Neural crest cell (in vitro differentiated cells): Measurements from ENCODE around the gene CNGA3. TPM values are rescaled to one million over a fixed set of nuclear protein-coding genes. Genes with fewer than 3 reads are reported as not detected.
A peak's percentile ranks its signal among the peaks of the same experiment; 100 is the strongest.

ENCODE experiments used
- DNase-seq: peaks from one replicate; pipeline ENCODE4 v3.0.0; 2021; ENCODE audit warnings: low read depth, mixed read lengths, low spot score
- H3K27ac Mint-ChIP-seq: one replicate; pipeline ENCODE4 v1.8.0; 2021; ENCODE audit warnings: mild to moderate bottlenecking, mixed read lengths; ENCODE audit not compliant: unreplicated experiment
- H3K27me3 Mint-ChIP-seq: 2 replicates; pipeline ENCODE4 v1.8.0; 2021; ENCODE audit warnings: low read depth, mild to moderate bottlenecking, mixed read lengths
- H3K36me3 Mint-ChIP-seq: 2 replicates; pipeline ENCODE4 v1.8.0; 2021; ENCODE audit warnings: low read depth, mild to moderate bottlenecking, mixed read lengths
- H3K4me1 Mint-ChIP-seq: 2 replicates; pipeline ENCODE4 v1.8.0; 2021; ENCODE audit warnings: mixed read lengths
- H3K4me3 Mint-ChIP-seq: one replicate; pipeline ENCODE4 v1.8.0; 2021; ENCODE audit warnings: mild to moderate bottlenecking, mixed read lengths
- H3K9me3 Mint-ChIP-seq: 2 replicates; pipeline ENCODE4 v1.8.0; 2021; ENCODE audit warnings: mixed read lengths
- CTCF ChIP-seq: fragments of 200-600 bp; sonication (generic); conservative IDR thresholded peaks from 2 replicates; pipeline ENCODE4 v1.5.0; 2021; ENCODE audit warnings: antibody characterized with exemption, mild to moderate bottlenecking
- total RNA-seq: library from RNA; stranded (reverse); gene quantifications from 2 replicates; pipeline ENCODE4 v1.2.1, GENCODE V29; 2021

The CNGA3 gene
- total RNA-seq, 1 donor from 2014 or later, result 0.72 TPM

DNA sequence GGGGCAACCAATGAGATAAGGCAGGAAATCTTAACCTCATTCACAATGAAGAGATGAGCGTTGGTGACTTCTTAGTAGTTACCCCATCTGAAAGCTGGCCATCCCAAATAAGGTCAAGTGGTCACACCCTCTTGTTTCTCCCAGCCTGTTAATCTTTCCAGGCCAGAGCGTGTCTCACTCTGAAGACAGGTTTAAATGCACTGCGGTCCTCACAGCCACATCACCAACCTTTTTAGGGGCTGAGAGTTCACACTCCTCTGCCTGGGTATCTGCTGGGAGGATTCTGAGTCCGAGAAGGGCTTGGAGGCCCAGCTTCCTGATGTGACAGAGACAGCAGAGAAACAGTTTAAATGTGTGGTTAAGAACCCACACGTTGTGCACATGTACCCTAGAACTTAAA lies 13.3 kb upstream of the CNGA3 start:
- no peak overlapping the region for H3K27ac Mint-ChIP-seq
- peaks cover 13% of the 10 kb centered on the region for H3K9me3 Mint-ChIP-seq
- H3K4me3 Mint-ChIP-seq, result no peak overlapping the region

DNA sequence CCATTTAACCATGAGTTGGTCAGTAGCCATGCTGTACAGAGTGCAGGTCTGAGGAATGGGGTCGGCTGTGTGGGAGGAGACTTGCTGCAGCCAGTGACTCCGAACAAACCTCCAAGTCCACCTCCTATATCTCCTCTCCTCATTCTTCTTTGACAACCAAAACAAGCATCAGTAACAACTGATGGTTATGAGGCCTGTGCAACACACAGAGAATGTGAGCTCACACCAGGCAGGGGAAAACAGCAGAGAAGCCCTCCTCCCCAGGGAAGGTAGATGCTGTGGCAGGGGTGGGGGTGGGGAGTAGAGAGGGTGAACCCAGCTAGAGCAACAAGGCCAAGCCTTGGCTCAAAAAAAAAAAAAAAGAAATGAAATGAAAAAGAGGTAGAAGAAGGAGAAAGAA lies 12.3 kb upstream of the CNGA3 start:
- Mint-ChIP-seq H3K36me3 (peaks cover 17% of the 10 kb centered on the region), H3K4me3 (peak overlapping the region; percentile 60), H3K4me1 (peaks cover 38% of the 10 kb centered on the region), H3K9me3 (peaks cover 13% of the 10 kb centered on the region), H3K27ac (peak overlapping the region; percentile 98), H3K27me3 (peaks cover 5% of the 10 kb centered on the region)
- TF ChIP-seq CTCF, result no peak
- DNase-seq, result no peak

More for the DNA sequence above, 13.3 kb upstream of the CNGA3 start:
- Mint-ChIP-seq H3K4me1 (peaks cover 38% of the 10 kb centered on the region), H3K27me3 (peaks cover 3% of the 10 kb centered on the region), H3K36me3 (peaks cover 16% of the 10 kb centered on the region)
- TF ChIP-seq CTCF, result no peak
- DNase-seq, result no peak

GRCh38 chr2:98334439-98335078 lies 11.7 kb upstream of the CNGA3 start:
- H3K36me3 Mint-ChIP-seq, result peaks cover 17% of the 10 kb centered on the region
- no peak for TF ChIP-seq CTCF
- peak overlapping the region; percentile 60 for H3K4me3 Mint-ChIP-seq
- no peak for DNase-seq
- peak overlapping the region; percentile 98 for H3K27ac Mint-ChIP-seq
- peaks cover 38% of the 10 kb centered on the region for H3K4me1 Mint-ChIP-seq
- H3K9me3 Mint-ChIP-seq, result peaks cover 13% of the 10 kb centered on the region
- H3K27me3 Mint-ChIP-seq, result peaks cover 10% of the 10 kb centered on the region

DNA sequence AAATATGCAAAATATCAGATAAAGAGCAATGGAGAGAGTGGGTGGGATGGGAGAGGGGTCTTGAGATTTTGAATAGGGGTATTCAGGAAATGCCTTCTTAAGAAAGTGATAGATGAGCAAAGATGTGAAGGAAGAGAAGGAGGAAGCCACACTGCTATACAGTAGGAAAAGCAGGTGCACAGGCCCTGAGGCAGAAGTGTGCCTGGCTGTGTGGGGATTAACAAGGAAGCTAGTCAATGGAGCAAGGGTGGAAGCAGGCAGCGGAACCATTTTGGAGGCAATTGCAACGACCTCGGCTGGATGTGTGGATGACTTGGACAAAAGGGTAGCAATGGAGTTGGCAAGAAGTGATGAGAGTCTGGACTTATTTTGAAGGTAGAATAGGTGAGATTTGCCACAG lies 11.0 kb upstream of the CNGA3 start:
- Mint-ChIP-seq H3K36me3 (peaks cover 13% of the 10 kb centered on the region), H3K27ac (peak overlapping the region; percentile 29), H3K4me1 (peaks cover 38% of the 10 kb centered on the region), H3K9me3 (peaks cover 13% of the 10 kb centered on the region), H3K27me3 (peaks cover 11% of the 10 kb centered on the region), H3K4me3 (peak overlapping the region; percentile 60)
- no peak for DNase-seq
- no peak for TF ChIP-seq CTCF

DNA sequence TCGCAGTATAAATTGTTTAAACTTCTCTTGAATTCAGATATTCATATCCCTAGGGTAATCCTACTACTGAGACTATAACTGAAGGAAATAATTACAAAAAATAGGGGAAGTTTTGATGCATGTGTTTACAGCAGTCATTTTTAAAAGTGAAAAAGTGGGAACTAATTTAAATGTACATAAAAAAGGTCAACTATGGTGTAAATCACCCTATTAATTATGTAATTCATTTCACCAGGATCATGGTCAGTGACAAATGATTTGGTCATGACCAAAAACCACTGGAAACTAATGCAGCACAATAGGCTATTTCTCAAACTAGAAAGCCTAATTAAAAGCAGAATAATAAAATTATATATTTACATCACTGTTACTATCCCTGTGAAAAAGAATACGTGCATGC lies 5.0 kb upstream of the CNGA3 start:
- H3K4me1 Mint-ChIP-seq, result peaks cover 10% of the 10 kb centered on the region

More for the DNA sequence above, 5.0 kb upstream of the CNGA3 start:
- TF ChIP-seq CTCF, result no peak
- Mint-ChIP-seq H3K36me3 (peaks cover 3% of the 10 kb centered on the region), H3K27ac (no peak overlapping the region), H3K27me3 (peaks cover 51% of the 10 kb centered on the region), H3K9me3 (peaks cover 6% of the 10 kb centered on the region), H3K4me3 (no peak overlapping the region)
- DNase-seq, result no peak
